Esophagus squamous epithelium (tissue), 5 donors: Measurements from ENCODE around the gene PLBD2. TPM values are rescaled to one million over a fixed set of nuclear protein-coding genes. Genes with fewer than 3 reads are reported as not detected.

ENCODE experiments used
- DNase-seq: peaks from one replicate; lab custom pipeline; 2025; lab: John Stamatoyannopoulos, UW
- H3K27ac ChIP-seq, 4 donors: fragments of 200-600 bp; sonication (generic); one replicate each; pipeline ENCODE4 v1.5.1; 2016 to 2019; ENCODE audit warnings: mild to moderate bottlenecking in 1 of 4
- H3K27me3 ChIP-seq, 4 donors: fragments of 200-600 bp; sonication (generic); 1 replicate in 3 of 4; 2 replicates in 1 of 4; pipeline versions ENCODE4 v1.5.1 to v1.6.0; 2017 to 2021; ENCODE audit warnings: antibody characterized with exemption in 1 of 4
- H3K36me3 ChIP-seq, 3 donors: fragments of 200-600 bp; sonication (generic); one replicate each; pipeline ENCODE4 v1.5.1; 2016 to 2019
- H3K4me1 ChIP-seq, 3 donors: fragments of 200-600 bp; sonication (generic); one replicate each; pipeline ENCODE4 v1.5.1; 2017 to 2019
- H3K4me3 ChIP-seq, 4 donors: fragments of 200-600 bp; sonication (generic); 1 replicate in 3 of 4; 2 replicates in 1 of 4; pipeline ENCODE4 v1.5.1; 2016 to 2019; ENCODE audit warnings: mild to moderate bottlenecking in 2 of 4, moderate library complexity in 1 of 4
- H3K9me3 ChIP-seq, 3 donors: fragments of 200-600 bp; sonication (generic); one replicate each; pipeline ENCODE4 v1.5.1; 2016 to 2019
- CTCF ChIP-seq, 6 experiments: fragments of 450-650 bp in 4 of 6; fragments of 200-600 bp in 2 of 6; sonication (generic) in 2 of 6; IDR thresholded peaks; one replicate each; pipeline ENCODE4 v1.5.1; 2016 to 2019; ENCODE audit warnings: antibody characterized with exemption in 6 of 6, mild to moderate bottlenecking in 4 of 6, moderate library complexity in 4 of 6
- POLR2A ChIP-seq, 4 donors: fragments of 450-650 bp; IDR thresholded peaks; one replicate each; pipeline ENCODE4 v1.6.1; 2017; ENCODE audit warnings: antibody characterized with exemption in 4 of 4, mild to moderate bottlenecking in 4 of 4, moderate library complexity in 3 of 4
- WGBS, 2 donors: methylation state at CpG; one replicate each; pipeline ENCODE4 v1.1.5; 2018; 5-methylcytosine and 5-hydroxymethylcytosine counted together
- intact Hi-C: fragments of 100-400 bp; cut with DNase I; formaldehyde crosslinking; loops from one replicate; pipeline ENCODE4 v1.15.0; 2022
- total RNA-seq, 4 donors: library from RNA; depleted of rRNA; stranded (reverse); fragments of >200 nt; gene quantifications; one replicate each; pipeline ENCODE4 v1.1.0, GENCODE V29; 2016
- donor health status: DM: yes; HTN: yes; CAD: no.

Gene PLBD2
- total RNA-seq, 4 donors from 2014 or later, result 14.3 to 22.0 (median 17.1) TPM

DNA sequence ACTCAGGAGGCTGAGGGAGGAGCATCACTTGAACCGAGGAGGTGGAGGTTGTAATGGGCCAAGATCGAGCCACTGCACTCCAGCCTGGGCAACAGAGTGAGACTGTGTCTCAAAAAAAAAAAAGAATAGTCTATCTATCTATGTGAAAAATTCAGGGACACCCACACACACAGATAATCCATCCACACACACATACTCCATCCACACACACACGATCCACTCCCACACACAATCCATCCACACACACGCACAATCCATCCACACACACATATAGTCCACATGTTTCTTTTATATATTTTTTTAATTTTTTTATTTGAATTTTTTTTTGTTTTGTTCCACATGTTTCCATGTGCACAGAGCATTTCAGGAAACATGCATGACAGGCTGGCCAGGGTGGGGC is 42.0 kb downstream of the PLBD2 start:
- H3K4me1 ChIP-seq, result peaks cover 0 to 8% (median 6%) of the 10 kb centered on the region in 3 donors
- DNase-seq, result no peak
- no peaks in the 10 kb centered on the region for H3K36me3 ChIP-seq
- H3K27me3 ChIP-seq, result peaks cover 0 to 51% (median 0%) of the 10 kb centered on the region in 4 donors
- TF ChIP-seq CTCF (IDR thresholded peaks at IDR 0.05), result no peak
- no peak for TF ChIP-seq POLR2A (IDR thresholded peaks at IDR 0.05)
- intact Hi-C loops, result no loop called here
- 73 to 79% methylated on average over 4 of the region's 4 CpGs for WGBS, 2 donors
- H3K27ac ChIP-seq, result no peak overlapping the region
- H3K9me3 ChIP-seq, result no peaks in the 10 kb centered on the region
- no peak overlapping the region for H3K4me3 ChIP-seq

- Histone ChIP-seq H3K27me3 (peaks cover 0 to 51% (median 0%) of the 10 kb centered on the region in 4 donors), H3K36me3 (no peaks in the 10 kb centered on the region), H3K9me3 (no peaks in the 10 kb centered on the region), H3K4me1 (peaks cover 0 to 8% (median 6%) of the 10 kb centered on the region in 3 donors), H3K27ac (no peak overlapping the region), H3K4me3 (no peak overlapping the region)
- 62 to 77% methylated on average over 9 of the region's 13 CpGs for WGBS, 2 donors
- intact Hi-C loops, result no loop called here
- DNase-seq, result no peak
- no peak for TF ChIP-seq CTCF (IDR thresholded peaks at IDR 0.05)
- no peak for TF ChIP-seq POLR2A (IDR thresholded peaks at IDR 0.05)
These were observed 42.9 kb downstream of the PLBD2 start for GRCh38 chr12:113401066-113402000.

DNA sequence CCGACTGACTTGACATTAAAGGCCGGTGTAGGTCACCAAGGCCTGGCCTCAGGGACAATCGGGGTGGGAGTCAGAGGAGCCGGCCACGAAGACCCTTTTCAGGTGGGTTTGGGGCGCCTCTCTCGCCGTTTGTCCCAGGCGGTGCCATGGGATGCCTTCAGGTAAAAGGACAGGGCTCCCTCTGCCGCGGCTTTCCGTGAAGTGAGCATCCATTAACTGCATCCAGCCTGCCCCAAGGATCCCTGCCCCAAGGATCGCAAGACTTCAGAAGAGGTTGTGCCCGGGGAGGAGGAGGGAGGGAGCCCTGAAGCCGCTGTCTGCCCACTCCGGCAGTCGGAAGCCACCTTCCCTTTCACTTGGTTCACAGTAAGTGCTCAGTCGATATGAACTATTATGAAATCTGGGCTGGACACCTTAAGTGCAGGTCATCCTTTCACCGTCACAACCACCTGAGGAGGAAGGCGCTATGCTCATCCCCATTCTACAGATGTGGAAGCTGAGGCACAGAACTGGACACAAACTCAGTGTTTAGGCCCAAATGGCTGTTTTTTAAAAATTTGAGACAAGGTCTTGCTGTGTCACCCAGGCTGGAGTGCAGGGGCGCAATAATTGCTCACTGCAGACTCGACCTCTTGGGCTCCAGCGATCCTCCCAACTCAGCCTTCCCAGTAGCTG is 44.3 kb downstream of the PLBD2 start:
- no peak overlapping the region for H3K27ac ChIP-seq
- peaks cover 0 to 41% (median 0%) of the 10 kb centered on the region in 4 donors for H3K27me3 ChIP-seq
- peaks cover 0 to 8% (median 6%) of the 10 kb centered on the region in 3 donors for H3K4me1 ChIP-seq
- H3K4me3 ChIP-seq, result no peak overlapping the region
- H3K36me3 ChIP-seq, result no peaks in the 10 kb centered on the region
- H3K9me3 ChIP-seq, result no peaks in the 10 kb centered on the region
- intact Hi-C loops, result no loop called here
- no peak for DNase-seq
- 89 to 94% methylated on average over 5 to 15 of the region's 23 CpGs for WGBS, 2 donors
- TF ChIP-seq CTCF (IDR thresholded peaks at IDR 0.05), result no peak
- TF ChIP-seq POLR2A (IDR thresholded peaks at IDR 0.05), result no peak

DNA sequence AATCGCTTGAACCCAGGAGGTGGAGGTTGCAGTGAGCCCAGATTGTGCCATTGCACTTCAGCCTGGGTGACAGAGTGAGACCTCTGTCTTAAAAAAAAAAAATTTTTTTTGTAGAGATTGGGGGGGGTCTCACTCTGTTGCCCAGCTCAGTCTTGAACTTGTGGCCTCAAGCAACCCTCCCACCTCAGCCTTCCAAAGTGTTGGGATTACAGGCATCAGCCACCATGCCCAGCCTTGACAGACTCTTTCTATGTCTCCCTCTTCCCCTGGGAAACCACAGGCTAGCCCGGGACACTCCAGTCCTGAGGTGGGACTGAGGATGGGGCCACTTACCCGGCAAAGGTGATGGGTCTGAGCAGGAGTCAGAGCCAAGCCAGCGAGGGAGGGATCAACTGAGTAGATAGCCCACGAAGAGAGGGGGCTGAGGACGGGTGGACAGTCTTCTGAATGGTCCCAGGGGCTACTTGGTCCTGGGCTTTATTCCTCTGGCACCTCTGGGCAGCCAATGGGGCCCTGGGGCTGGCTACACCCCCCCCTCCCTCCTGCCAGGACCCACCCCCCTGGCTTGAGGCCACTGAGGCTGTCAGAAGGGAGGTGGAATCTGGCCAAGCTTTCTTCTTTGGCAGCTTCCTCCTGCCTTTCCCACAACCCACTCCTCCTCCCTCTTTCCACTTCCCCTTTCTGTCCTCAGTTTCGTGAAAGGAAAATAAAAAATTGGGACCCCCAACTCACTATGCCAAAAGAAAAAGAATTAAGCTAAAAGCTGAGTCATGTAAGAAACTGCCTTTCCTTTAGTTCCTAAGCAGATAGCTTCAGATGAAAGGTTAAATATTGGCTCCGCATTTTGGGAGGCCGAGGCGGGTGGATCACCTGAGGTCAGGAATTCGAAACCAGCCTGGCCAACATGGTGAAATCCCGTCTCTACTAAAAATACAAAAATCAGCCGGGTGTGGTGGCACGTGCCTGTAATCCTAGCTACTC is 45.3 kb downstream of the PLBD2 start, which contains the start of gene SDS:
Gene SDS, minus strand, starts transcription at position 453 of the 981 bp plus-strand sequence. CDS start 4,179 bp downstream, outside the sequence.
- intact Hi-C loops, result no loop called here

More for the DNA sequence above, 45.3 kb downstream of the PLBD2 start, which contains the start of gene SDS:
- Histone ChIP-seq H3K27ac (no peak within 1 kb of the TSS), H3K4me3 (no peak within 1 kb of the TSS), H3K27me3 (peaks cover 0 to 33% (median 0%) of the 10 kb centered on the region in 4 donors), H3K4me1 (peaks cover 0 to 8% (median 6%) of the 10 kb centered on the region in 3 donors), H3K36me3 (no peaks in the 10 kb centered on the region), H3K9me3 (no peaks in the 10 kb centered on the region)
- WGBS, 2 donors, result 29 to 43% methylated on average over 9 to 10 of the region's 14 CpGs
- DNase-seq, result no peak
- TF ChIP-seq POLR2A (IDR thresholded peaks at IDR 0.05) (no peak), CTCF (IDR thresholded peaks at IDR 0.05) (no peak)
